ENCODE data around the gene RAPGEF5. TPM values are rescaled to one million over a fixed set of nuclear protein-coding genes. Genes with fewer than 3 reads are reported as not detected.
A peak's percentile ranks its signal among the peaks of the same experiment; 100 is the strongest.

RAPGEF5 gene
- total RNA-seq: 9.7 and 9.9 TPM in 2 replicates
- long read RNA-seq: 0 reads

GRCh38 chr7:22356701-22357310 lies at the start of gene RAPGEF5:
Gene RAPGEF5 (minus strand): TSS chr7:22357154. CDS start chr7:22357060, 94 bp downstream.
- H3K27me3 Mint-ChIP-seq: peaks cover 28% of the 10 kb centered on the region

GRCh38 chr7:22406715-22407114 lies 49.8 kb upstream of the RAPGEF5 start:
- no peaks in the 10 kb centered on the region for H3K4me1 Mint-ChIP-seq (ENCODE audit: low read depth)
- no peak for TF ChIP-seq CTCF (IDR thresholded peaks at IDR 0.05; ENCODE audit: unreplicated experiment)
- H3K36me3 Mint-ChIP-seq (ENCODE audit: insufficient read depth): no peaks in the 10 kb centered on the region
- no peak overlapping the region for H3K4me3 Mint-ChIP-seq (ENCODE audit: low read depth)
- H3K27ac Mint-ChIP-seq: no peak overlapping the region
- no peaks in the 10 kb centered on the region for H3K27me3 Mint-ChIP-seq
- no peaks in the 10 kb centered on the region for H3K9me3 Mint-ChIP-seq (ENCODE audit: low read depth)
- no peak for DNase-seq (ENCODE audit: low spot score, unreplicated experiment)

More at GRCh38 chr7:22356701-22357310, at the start of gene RAPGEF5:
- peaks cover 4% of the 10 kb centered on the region for H3K9me3 Mint-ChIP-seq (ENCODE audit: low read depth)
- H3K36me3 Mint-ChIP-seq (ENCODE audit: insufficient read depth): peaks cover 5% of the 10 kb centered on the region
- H3K4me1 Mint-ChIP-seq (ENCODE audit: low read depth): peaks cover 27% of the 10 kb centered on the region
- peak within 1 kb of the TSS; percentile 66 for H3K27ac Mint-ChIP-seq
- TF ChIP-seq CTCF (IDR thresholded peaks at IDR 0.05; ENCODE audit: unreplicated experiment): no peak
- peak; percentile 22 for DNase-seq (ENCODE audit: low spot score, unreplicated experiment)
- peak within 1 kb of the TSS; percentile 87 for H3K4me3 Mint-ChIP-seq (ENCODE audit: low read depth)

- no peak overlapping the region for H3K4me3 Mint-ChIP-seq (ENCODE audit: low read depth)
- no peak for TF ChIP-seq CTCF (IDR thresholded peaks at IDR 0.05; ENCODE audit: unreplicated experiment)
- no peaks in the 10 kb centered on the region for H3K9me3 Mint-ChIP-seq (ENCODE audit: low read depth)
- H3K27ac Mint-ChIP-seq: no peak overlapping the region
- no peaks in the 10 kb centered on the region for H3K27me3 Mint-ChIP-seq
- no peaks in the 10 kb centered on the region for H3K4me1 Mint-ChIP-seq (ENCODE audit: low read depth)
- no peaks in the 10 kb centered on the region for H3K36me3 Mint-ChIP-seq (ENCODE audit: insufficient read depth)
- DNase-seq (ENCODE audit: low spot score, unreplicated experiment): no peak
These were observed 47.6 kb upstream of the RAPGEF5 start for GRCh38 chr7:22404421-22405023.

GRCh38 chr7:22403344-22403743 lies 46.4 kb upstream of the RAPGEF5 start:
- no peak overlapping the region for H3K4me3 Mint-ChIP-seq (ENCODE audit: low read depth)
- no peak for TF ChIP-seq CTCF (IDR thresholded peaks at IDR 0.05; ENCODE audit: unreplicated experiment)
- H3K36me3 Mint-ChIP-seq (ENCODE audit: insufficient read depth): no peaks in the 10 kb centered on the region
- DNase-seq (ENCODE audit: low spot score, unreplicated experiment): no peak
- H3K27me3 Mint-ChIP-seq: peaks cover 5% of the 10 kb centered on the region
- H3K9me3 Mint-ChIP-seq (ENCODE audit: low read depth): no peaks in the 10 kb centered on the region
- H3K27ac Mint-ChIP-seq: no peak overlapping the region
- no peaks in the 10 kb centered on the region for H3K4me1 Mint-ChIP-seq (ENCODE audit: low read depth)

- H3K4me1 Mint-ChIP-seq (ENCODE audit: low read depth): no peaks in the 10 kb centered on the region
- TF ChIP-seq CTCF (IDR thresholded peaks at IDR 0.05; ENCODE audit: unreplicated experiment): no peak
- no peak overlapping the region for H3K27ac Mint-ChIP-seq
- H3K36me3 Mint-ChIP-seq (ENCODE audit: insufficient read depth): no peaks in the 10 kb centered on the region
- peaks cover 11% of the 10 kb centered on the region for H3K27me3 Mint-ChIP-seq
- H3K9me3 Mint-ChIP-seq (ENCODE audit: low read depth): no peaks in the 10 kb centered on the region
- DNase-seq (ENCODE audit: low spot score, unreplicated experiment): no peak
- H3K4me3 Mint-ChIP-seq (ENCODE audit: low read depth): no peak overlapping the region
These were observed 45.3 kb upstream of the RAPGEF5 start for GRCh38 chr7:22402250-22402649.

Data from progenitor cell of endocrine pancreas (in vitro differentiated cells).